ENCODE results near the gene RETSAT.
A peak's percentile ranks its signal among the peaks of the same experiment; 100 is the strongest.
"Not testable (repeated sequence)": the region's sequence is repeated elsewhere in the genome, so short reads cannot be mapped to it uniquely, and the experiment has no call there.

The RETSAT gene

GRCh38 chr2:85354286-85355072 lies at the start of gene RETSAT, which contains the start of gene ELMOD3:
Gene RETSAT, minus strand, starts transcription at chr2:85354528. Its CDS starts 21 bp downstream, at chr2:85354507.
Gene ELMOD3, plus strand, starts transcription at chr2:85354769. Its CDS starts 2,430 bp downstream, at chr2:85357199.
- peak; percentile 97 for DNase-seq

DNA sequence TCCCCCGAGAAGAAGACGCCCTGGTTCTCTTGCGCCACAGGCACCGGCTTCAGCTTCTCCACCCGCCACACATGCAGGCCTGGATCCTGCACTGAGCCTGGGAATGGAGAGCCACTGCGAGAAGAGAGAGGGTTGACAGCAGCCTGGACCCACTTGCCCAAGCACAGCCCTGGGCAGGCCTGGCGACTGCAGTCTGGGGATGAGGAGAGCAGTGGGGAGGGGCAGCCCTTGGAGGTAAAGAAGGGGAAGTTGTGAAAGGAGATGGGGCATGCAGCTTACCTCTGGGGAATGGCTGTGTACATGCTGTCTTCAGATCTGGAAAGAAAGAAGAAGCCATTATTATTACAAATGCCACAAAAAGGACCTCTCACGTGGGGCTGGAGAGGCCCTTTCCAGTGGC lies 47.5 kb upstream of the RETSAT start:
- no peak for DNase-seq

DNA sequence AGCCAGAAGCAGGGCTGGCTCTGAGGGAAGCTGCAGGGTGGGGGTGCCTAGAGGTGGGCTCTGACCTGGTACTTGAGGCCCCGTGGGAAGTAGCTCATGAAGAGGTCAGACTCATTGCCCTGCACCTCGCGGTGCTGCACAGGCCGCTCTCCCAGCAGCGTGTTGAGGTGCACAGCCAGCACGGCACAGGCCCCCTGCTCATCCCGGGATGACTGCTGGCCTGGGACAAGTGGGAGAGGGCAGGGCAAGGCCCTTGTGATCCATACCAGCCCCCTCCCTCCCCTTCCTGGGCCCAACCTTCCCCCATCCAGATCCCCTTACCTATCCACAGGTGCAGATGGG lies 47.1 kb upstream of the RETSAT start:
- DNase-seq, result no peak

- DNase-seq, result no peak
Observed at GRCh38 chr2:85400541-85401463, 46.5 kb upstream of the RETSAT start.

GRCh38 chr2:85400023-85400422 lies 45.7 kb upstream of the RETSAT start:
- no peak for DNase-seq

DNA sequence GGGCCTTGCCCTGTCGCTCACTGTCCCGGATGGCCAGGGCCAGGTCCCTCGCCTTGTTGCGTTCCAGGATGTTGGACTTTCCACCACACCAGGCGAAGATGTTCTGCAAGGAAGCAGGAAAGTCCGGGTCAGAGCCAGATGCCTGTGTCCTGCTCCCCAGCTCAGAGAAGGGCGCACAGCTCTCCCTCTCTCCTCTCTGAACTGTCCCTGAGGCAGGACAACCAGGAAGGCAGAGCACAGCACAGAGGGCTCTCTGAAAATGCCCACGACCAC lies 44.8 kb upstream of the RETSAT start:
- no peak for DNase-seq

DNA sequence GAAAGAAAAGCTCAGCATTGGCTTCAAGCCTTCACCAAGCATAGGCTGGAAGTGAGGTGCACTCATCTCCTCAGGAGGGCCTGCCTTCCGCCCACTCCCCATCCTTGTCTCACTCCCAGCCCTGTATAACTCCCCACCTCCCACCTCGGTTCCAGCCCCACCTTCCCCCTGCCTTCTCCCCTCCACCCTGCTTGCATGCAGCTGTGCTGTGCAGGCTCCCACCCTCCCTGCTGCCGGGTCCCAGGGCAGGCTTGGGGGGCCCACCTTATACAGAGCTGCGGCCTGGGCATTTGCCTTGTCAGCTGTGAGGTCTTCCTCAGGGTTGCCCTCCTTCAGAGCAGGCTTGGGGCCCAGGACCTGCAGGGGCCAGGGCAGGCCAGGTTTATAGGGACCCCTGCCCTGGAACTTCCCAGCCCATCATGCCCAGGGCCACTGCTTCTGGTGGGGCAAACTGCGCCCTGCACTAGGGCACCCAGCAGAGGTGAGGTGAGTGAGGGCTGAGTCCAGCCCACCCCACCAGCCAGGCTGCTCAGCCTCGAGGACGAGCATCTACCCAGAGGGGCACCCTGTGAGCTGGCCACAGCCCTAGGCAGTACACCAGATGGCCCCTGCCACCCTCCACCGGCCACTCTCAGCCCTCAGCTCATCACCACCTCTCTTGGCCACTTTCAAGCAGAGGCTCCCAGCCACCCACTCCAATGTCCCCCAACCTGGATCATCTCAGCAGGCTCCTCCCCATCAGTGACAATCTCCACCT lies 44.3 kb upstream of the RETSAT start:
- DNase-seq, result no peak

DNA sequence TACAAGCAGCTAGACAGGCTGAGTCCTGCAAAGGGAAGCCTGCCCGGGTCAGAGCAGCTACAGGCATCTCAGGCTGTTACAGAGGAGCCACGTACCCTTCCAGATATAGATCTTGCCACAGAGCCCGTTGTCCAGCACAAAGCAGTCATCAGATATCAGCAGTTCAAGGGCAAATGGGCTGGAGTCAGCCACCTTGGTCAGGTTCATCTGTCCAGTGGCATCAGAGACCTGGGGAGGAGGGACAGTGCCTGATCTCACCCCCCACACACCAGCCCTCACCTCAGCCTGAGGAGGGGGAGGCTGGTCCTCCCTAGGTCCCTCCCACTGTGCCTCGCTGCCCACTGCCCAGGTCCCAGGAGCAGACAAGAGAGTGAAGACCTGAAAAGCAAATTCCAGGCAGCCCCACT lies 43.6 kb upstream of the RETSAT start:
- no peak for DNase-seq

- DNase-seq, result no peak
Observed at GRCh38 chr2:85396531-85397470, 42.5 kb upstream of the RETSAT start.

DNA sequence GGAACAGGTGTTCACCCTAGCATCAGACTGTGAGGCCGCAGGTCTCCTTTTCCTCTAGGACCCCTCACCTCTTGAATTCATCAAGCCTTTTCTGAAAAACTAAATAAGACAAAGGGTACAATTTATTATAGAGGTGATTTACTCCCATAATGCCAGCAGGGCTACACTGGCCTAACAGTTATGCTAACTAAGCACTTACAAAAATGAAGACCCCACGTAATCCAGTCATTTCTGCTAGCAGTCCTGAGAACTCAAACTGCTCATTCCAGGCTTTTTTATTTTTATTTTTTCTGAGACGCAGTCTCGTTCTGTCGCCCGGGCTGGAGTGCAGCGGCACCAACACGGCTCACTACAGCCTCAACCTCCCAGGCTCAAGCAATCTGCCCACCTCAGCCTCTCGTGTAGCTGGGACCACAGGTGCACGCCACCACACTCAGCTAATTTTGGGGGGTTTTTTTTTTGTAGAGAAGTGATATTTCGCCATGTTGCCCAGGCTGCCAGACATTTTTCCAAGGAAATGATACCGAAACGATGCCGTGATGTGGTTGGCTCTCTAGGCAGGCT lies 41.7 kb upstream of the RETSAT start:
- no peak for DNase-seq

DNA sequence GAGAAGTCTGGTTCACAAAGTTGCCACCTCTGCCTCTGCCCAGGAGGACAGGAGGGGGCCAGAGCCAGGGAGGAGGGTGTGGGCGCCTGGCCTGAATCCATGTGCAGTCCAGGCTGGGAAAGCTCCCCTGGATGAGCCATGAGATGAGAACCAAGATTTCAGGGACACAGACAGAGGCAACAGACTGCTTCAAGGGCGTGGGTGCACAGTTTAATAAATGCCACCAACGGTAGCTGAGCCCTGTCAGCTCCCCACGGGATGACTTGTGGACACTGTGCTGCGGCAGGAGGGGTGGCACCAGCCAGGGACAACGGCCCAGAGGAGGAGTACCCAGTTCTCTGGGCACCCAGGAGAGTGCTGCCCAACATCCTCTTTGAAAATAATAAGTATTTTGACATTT lies 40.6 kb upstream of the RETSAT start:
- DNase-seq, result no peak

GRCh38 chr2:85394261-85394681 lies 39.9 kb upstream of the RETSAT start:
- DNase-seq, result no peak

DNA sequence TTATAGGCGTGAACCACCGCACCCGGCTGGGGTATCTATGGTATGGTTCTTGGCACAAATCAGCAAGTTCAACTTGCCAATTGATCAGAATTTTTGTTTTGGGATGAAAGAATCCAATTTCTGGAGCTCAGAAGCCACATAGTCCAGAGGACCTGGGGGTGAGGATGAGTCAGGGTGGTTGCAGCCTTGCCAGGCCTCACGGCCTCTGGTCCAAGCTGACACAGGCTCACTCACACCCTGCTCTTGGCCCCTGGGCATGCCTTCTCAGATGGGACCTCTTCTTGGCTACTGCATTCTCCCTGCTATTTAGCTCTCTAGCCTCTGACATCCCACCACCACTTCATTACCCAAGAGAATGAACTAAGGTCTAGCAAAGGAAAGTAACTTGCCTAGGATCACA lies 39.5 kb upstream of the RETSAT start:
- DNase-seq, result no peak

- DNase-seq, result peak; percentile 77
Observed at GRCh38 chr2:85390941-85391669, 36.8 kb upstream of the RETSAT start.

DNA sequence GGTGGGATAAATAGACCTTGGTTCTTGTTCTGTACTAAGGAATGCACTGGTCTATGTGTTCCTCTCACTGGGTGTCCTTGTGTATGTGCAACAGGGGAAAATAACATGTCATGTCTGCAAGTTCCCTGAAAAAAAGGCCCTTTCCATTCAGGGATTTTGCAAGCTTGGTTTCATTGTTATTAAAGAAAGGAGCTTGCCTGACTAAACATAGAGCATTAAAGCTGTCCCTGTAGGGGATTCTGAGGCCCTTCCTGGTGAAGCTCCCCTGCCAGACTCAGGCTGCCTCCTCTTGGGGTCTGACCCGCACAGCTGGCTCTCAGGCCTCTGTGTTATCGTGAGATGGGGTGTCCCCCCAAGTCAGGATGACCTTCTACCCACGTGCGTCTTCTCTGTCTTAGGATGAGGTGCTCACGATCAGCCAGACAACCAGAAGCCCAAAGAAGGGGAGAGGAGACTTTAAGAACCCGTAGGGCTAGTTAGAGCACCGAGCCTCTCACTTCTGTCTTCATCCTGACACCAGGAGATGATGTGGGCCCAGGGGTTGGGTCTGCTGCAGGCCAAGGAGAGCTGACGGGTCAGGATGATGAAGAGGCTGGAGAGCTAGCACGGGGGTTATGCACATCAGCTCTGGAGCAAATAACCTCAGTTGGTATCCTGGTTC lies 34.7 kb upstream of the RETSAT start:
- no peak for DNase-seq

DNA sequence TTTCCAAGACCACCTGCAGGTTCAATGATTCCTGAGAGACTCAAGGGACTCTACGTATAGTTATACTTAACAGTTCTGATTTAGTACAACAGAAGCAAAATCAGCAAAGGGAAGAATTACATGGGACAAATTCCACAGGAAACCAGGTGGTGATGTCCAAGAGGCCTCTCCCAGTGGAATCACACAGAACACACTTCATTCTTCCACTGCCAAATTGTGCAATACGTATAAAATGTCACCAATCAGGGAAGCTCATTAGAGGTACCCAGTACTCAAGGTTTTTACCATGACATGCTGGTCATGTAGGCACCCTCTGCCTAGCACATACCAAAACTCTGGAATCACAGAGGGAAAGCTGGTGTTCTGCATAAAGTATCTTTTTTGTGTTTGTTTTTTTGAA lies 33.4 kb upstream of the RETSAT start:
- DNase-seq, result no peak

- no peak for DNase-seq
Observed at GRCh38 chr2:85385746-85386145, 31.4 kb upstream of the RETSAT start.

DNA sequence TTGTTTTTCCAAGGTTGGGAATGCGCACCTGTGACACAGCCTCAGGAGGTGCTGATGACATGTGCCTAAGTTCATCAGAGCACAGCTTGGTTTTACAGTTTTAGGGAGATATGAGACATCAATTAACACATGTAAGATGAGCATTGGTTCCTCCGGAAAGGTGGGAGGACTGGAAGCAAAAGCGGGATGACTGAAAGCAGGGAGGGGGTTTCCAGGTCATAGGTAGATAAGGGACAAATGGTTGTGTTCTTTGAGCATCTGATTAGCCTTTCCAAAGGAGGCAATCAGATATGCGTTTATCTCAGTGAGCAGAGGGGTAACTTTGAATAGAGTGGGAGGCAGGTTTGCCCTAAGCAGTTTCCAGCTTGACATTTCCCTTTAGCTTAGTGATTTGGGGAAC lies 29.5 kb upstream of the RETSAT start:
- DNase-seq, result no peak

GRCh38 chr2:85383151-85383550 lies 28.8 kb upstream of the RETSAT start:
- DNase-seq, result not testable (repeated sequence)

- DNase-seq, result no peak
Observed at GRCh38 chr2:85380048-85380447, 25.7 kb upstream of the RETSAT start.

DNA sequence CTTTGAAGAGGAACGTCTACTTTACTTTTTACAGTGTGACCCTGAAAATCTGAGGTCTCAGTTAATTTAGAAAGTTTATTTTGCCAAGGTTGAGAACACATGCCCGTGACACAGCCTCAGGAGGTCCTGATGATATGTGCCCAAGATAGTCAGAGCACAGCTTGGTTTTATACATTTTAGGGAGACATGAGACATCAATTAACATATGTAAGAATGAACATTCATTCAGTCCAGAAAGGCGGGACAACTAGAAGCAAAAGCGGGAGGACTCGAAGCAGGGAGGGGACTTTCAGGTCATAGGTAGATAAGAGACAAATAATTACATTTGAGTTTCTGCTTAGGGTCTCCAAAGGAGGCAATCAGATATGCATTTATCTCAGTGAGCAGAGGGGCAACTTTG lies 23.9 kb upstream of the RETSAT start:
- DNase-seq, result no peak

All from activated gamma-delta T cell treated with Interleukin-2 at 50 U/mL for 16 hours (primary cell).